Fibroblast of skin of abdomen (primary cell): ENCODE results near the gene ADK.
"Not testable (repeated sequence)": the region's sequence is repeated elsewhere in the genome, so short reads cannot be mapped to it uniquely, and the experiment has no call there.

Source experiments
- DNase-seq: peaks from one replicate; pipeline ENCODE4 v3.0.0-alpha.2; 2013

The ADK gene

GRCh38 chr10:74146980-74147379 lies 4.0 kb upstream of the ADK start:
- DNase-seq: not testable (repeated sequence)

GRCh38 chr10:74150204-74150989 lies 624 bp upstream of the ADK start, which contains the start of gene AP3M1:
TSS of gene AP3M1 (minus strand) at chr10:74150828. CDS start at chr10:74138379, 12,449 bp downstream.
- no peak for DNase-seq

- DNase-seq: no peak
These were observed 1.1 kb downstream of the ADK start for GRCh38 chr10:74151879-74152722.

GRCh38 chr10:74153123-74153522 lies 2.1 kb downstream of the ADK start:
- peak; percentile 66 for DNase-seq

GRCh38 chr10:74153676-74154075 lies 2.7 kb downstream of the ADK start:
- DNase-seq: no peak

GRCh38 chr10:74156919-74157289 lies 5.9 kb downstream of the ADK start:
- no peak for DNase-seq

- no peak for DNase-seq
These were observed 9.0 kb downstream of the ADK start for GRCh38 chr10:74160013-74160412.

- DNase-seq: no peak
These were observed 12.5 kb downstream of the ADK start for GRCh38 chr10:74163319-74164068.

- DNase-seq: peak; percentile 43
These were observed 13.9 kb downstream of the ADK start for GRCh38 chr10:74164716-74165529.

- DNase-seq: peak; percentile 33
These were observed 14.5 kb downstream of the ADK start for GRCh38 chr10:74165530-74165901.

GRCh38 chr10:74167443-74167842 lies 16.4 kb downstream of the ADK start:
- no peak for DNase-seq

- no peak for DNase-seq
These were observed 20.6 kb downstream of the ADK start for GRCh38 chr10:74171625-74172024.

GRCh38 chr10:74174521-74174920 lies 23.5 kb downstream of the ADK start:
- DNase-seq: no peak

- no peak for DNase-seq
These were observed 24.7 kb downstream of the ADK start for GRCh38 chr10:74175510-74176379.

GRCh38 chr10:74176380-74177139 lies 25.5 kb downstream of the ADK start:
- peak; percentile 93 for DNase-seq

- DNase-seq: no peak
These were observed 26.2 kb downstream of the ADK start for GRCh38 chr10:74177140-74177677.

GRCh38 chr10:74178042-74178791 lies 27.2 kb downstream of the ADK start:
- DNase-seq: no peak

GRCh38 chr10:74179111-74179710 lies 28.2 kb downstream of the ADK start:
- DNase-seq: no peak

GRCh38 chr10:74186678-74187077 lies 35.7 kb downstream of the ADK start:
- no peak for DNase-seq
